ENCODE data around the gene MAGI2. TPM values are rescaled to one million over a fixed set of nuclear protein-coding genes. Genes with fewer than 3 reads are reported as not detected.

Gene MAGI2
- total RNA-seq, 6 experiments from 2014 or later, result 7.1 to 9.8 (median 8.5) TPM

- Mint-ChIP-seq H3K4me3 (no peak overlapping the region), H3K27ac (no peak overlapping the region), H3K27me3 (ENCODE audit: insufficient read depth) (no peaks in the 10 kb centered on the region), H3K4me1 (ENCODE audit: low read depth) (peaks cover 4% of the 10 kb centered on the region), H3K9me3 (no peaks in the 10 kb centered on the region; the same call in 1 of the 2 replicates), H3K36me3 (ENCODE audit: low read depth) (peaks cover 7% of the 10 kb centered on the region; the same call in 1 of the 2 replicates)
- no peak for TF ChIP-seq CTCF (IDR thresholded peaks at IDR 0.05)
- DNase-seq, result no peak
These were observed 1036.2 kb downstream of the MAGI2 start for GRCh38 chr7:78417180-78417853.

- H3K4me1 Mint-ChIP-seq (ENCODE audit: low read depth), result peaks cover 10% of the 10 kb centered on the region
- no peak overlapping the region for H3K27ac Mint-ChIP-seq
- H3K4me3 Mint-ChIP-seq, result no peak overlapping the region
- no peak for TF ChIP-seq CTCF (IDR thresholded peaks at IDR 0.05)
- no peaks in the 10 kb centered on the region for H3K27me3 Mint-ChIP-seq (ENCODE audit: insufficient read depth)
- no peak for DNase-seq
- H3K9me3 Mint-ChIP-seq, result no peaks in the 10 kb centered on the region; the same call in 1 of the 2 replicates
- H3K36me3 Mint-ChIP-seq (ENCODE audit: low read depth), result peaks cover 7% of the 10 kb centered on the region; the same call in 1 of the 2 replicates
These were observed 1039.9 kb downstream of the MAGI2 start for GRCh38 chr7:78413568-78413967.

GRCh38 chr7:78412216-78412858 lies 1041.1 kb downstream of the MAGI2 start:
- Mint-ChIP-seq H3K27ac (peak overlapping the region; percentile 44; the same call in 1 of the 2 replicates), H3K9me3 (no peaks in the 10 kb centered on the region; the same call in 1 of the 2 replicates), H3K36me3 (ENCODE audit: low read depth) (peaks cover 7% of the 10 kb centered on the region; the same call in 1 of the 2 replicates), H3K4me3 (no peak overlapping the region), H3K27me3 (ENCODE audit: insufficient read depth) (no peaks in the 10 kb centered on the region), H3K4me1 (ENCODE audit: low read depth) (peaks cover 10% of the 10 kb centered on the region)
- DNase-seq, result peak; percentile 24
- no peak for TF ChIP-seq CTCF (IDR thresholded peaks at IDR 0.05)

GRCh38 chr7:78407031-78407430 lies 1046.4 kb downstream of the MAGI2 start:
- Mint-ChIP-seq H3K4me1 (ENCODE audit: low read depth) (peaks cover 3% of the 10 kb centered on the region), H3K4me3 (no peak overlapping the region), H3K27ac (no peak overlapping the region), H3K9me3 (peaks cover 6% of the 10 kb centered on the region; the same call in 1 of the 2 replicates), H3K36me3 (ENCODE audit: low read depth) (peaks cover 5% of the 10 kb centered on the region; the same call in 1 of the 2 replicates), H3K27me3 (ENCODE audit: insufficient read depth) (no peaks in the 10 kb centered on the region)
- no peak for TF ChIP-seq CTCF (IDR thresholded peaks at IDR 0.05)
- no peak for DNase-seq

DNA sequence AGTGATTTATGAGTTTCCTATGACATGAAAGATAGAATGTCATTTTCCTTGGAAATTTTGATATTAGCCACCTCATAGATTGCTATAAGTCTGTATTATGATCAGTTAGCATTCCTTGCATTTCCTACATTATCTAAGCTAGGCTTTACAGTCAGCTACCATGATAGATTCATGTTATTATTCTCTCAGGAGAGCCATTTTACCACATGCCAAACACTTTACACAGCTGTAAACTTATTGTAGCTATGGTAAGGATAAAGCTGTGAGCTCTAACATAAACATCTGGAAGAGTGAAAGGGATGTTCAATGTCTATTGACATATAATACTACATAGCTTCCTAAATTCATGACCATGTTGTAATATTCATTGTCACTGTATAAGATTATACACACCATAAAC lies 1046.9 kb downstream of the MAGI2 start:
- H3K27ac Mint-ChIP-seq, result no peak overlapping the region
- no peaks in the 10 kb centered on the region for H3K27me3 Mint-ChIP-seq (ENCODE audit: insufficient read depth)
- no peak overlapping the region for H3K4me3 Mint-ChIP-seq
- peaks cover 6% of the 10 kb centered on the region; the same call in 1 of the 2 replicates for H3K9me3 Mint-ChIP-seq
- no peak for DNase-seq
- H3K36me3 Mint-ChIP-seq (ENCODE audit: low read depth), result peaks cover 5% of the 10 kb centered on the region; the same call in 1 of the 2 replicates
- no peak for TF ChIP-seq CTCF (IDR thresholded peaks at IDR 0.05)
- no peaks in the 10 kb centered on the region for H3K4me1 Mint-ChIP-seq (ENCODE audit: low read depth)

All from HFFc6 (cell line).